ENCODE measurements around the gene EXOC4. TPM values are rescaled to one million over a fixed set of nuclear protein-coding genes. Genes with fewer than 3 reads are reported as not detected.

The EXOC4 gene
- total RNA-seq, 1 experiment from 2014 or later, result 71.0 TPM

GRCh38 chr7:133923974-133924373, 671.1 kb downstream of the EXOC4 start:
- Histone ChIP-seq H3K27me3 (ENCODE audit: control insufficient read depth, insufficient read depth, low read length) (no peaks in the 10 kb centered on the region), H3K36me3 (ENCODE audit: control insufficient read depth, insufficient read depth, low read length) (no peaks in the 10 kb centered on the region), H3K27ac (ENCODE audit: low read length) (no peak overlapping the region), H3K4me3 (ENCODE audit: low read depth in 2 of 2, low read length in 2 of 2) (no peak overlapping the region), H3K9me3 (ENCODE audit: control insufficient read depth, insufficient read depth, low read depth, low read length) (peaks cover 6% of the 10 kb centered on the region; the same call in 1 of the 2 replicates), H3K4me1 (ENCODE audit: control insufficient read depth, insufficient read depth, low read length) (no peaks in the 10 kb centered on the region)
- intact Hi-C loops (cut with micrococcal nuclease; ENCODE audit: unreplicated experiment), result no loop called here
- ATAC-seq (no peak), DNase-seq (ENCODE audit: low read depth, low spot score) (no peak)
- no peak for TF ChIP-seq TCF7L2 (IDR thresholded peaks at IDR 0.05; ENCODE audit: low read depth, low read length)
- POLR2A ChIA-PET, result no interaction called here
- in situ Hi-C loops (cut with HindIII; ENCODE audit: low pct_unique_long_range_greater_than_20kb, low sequenced_read_pairs), result no loop called here
- no TSS peak for BruUV-seq (replicated peaks)
- CTCF ChIA-PET, result no interaction called here

GRCh38 chr7:133931053-133931452, 678.2 kb downstream of the EXOC4 start:
- DNase-seq (ENCODE audit: low read depth, low spot score) (no peak), ATAC-seq (no peak)
- Histone ChIP-seq H3K36me3 (ENCODE audit: control insufficient read depth, insufficient read depth, low read length) (no peaks in the 10 kb centered on the region), H3K27ac (ENCODE audit: low read length) (no peak overlapping the region), H3K27me3 (ENCODE audit: control insufficient read depth, insufficient read depth, low read length) (no peaks in the 10 kb centered on the region), H3K4me3 (ENCODE audit: low read depth in 2 of 2, low read length in 2 of 2) (no peak overlapping the region), H3K4me1 (ENCODE audit: control insufficient read depth, insufficient read depth, low read length) (no peaks in the 10 kb centered on the region), H3K9me3 (ENCODE audit: control insufficient read depth, insufficient read depth, low read depth, low read length) (no peaks in the 10 kb centered on the region)
- TF ChIP-seq TCF7L2 (IDR thresholded peaks at IDR 0.05; ENCODE audit: low read depth, low read length) (no peak), POLR2AphosphoS5 (IDR thresholded peaks at IDR 0.05; ENCODE audit: low read depth, low read length) (no peak), SIN3A (IDR thresholded peaks at IDR 0.05; ENCODE audit: borderline replicate concordance, insufficient read depth, low read depth, low read length) (no peak), REST (IDR thresholded peaks at IDR 0.05; ENCODE audit: insufficient read depth in 1 of 2, low read depth in 2 of 2, low read length in 1 of 2) (no peak), CTCF (IDR thresholded peaks at IDR 0.05) (no peak)
- POLR2A ChIA-PET, result no interaction called here
- CTCF ChIA-PET, result no interaction called here
- in situ Hi-C loops (cut with HindIII; ENCODE audit: low pct_unique_long_range_greater_than_20kb, low sequenced_read_pairs) (no loop called here), intact Hi-C loops (cut with micrococcal nuclease; ENCODE audit: unreplicated experiment) (no loop called here)
- BruUV-seq (replicated peaks), result no TSS peak

GRCh38 chr7:133932591-133932990, 679.7 kb downstream of the EXOC4 start:
- H3K9me3 ChIP-seq (ENCODE audit: control insufficient read depth, insufficient read depth, low read depth, low read length), result no peaks in the 10 kb centered on the region
- no peak for ATAC-seq
- ChIA-PET CTCF (no interaction called here), POLR2A (interaction anchor here (0.6 kb wide), 1 partner anchor 25 kb away, joined by 4 read pairs; no protein-coding TSS in a partner anchor)
- TF ChIP-seq SIN3A (IDR thresholded peaks at IDR 0.05; ENCODE audit: borderline replicate concordance, insufficient read depth, low read depth, low read length) (no peak), CTCF (IDR thresholded peaks at IDR 0.05) (no peak), POLR2AphosphoS5 (IDR thresholded peaks at IDR 0.05; ENCODE audit: low read depth, low read length) (no peak), REST (IDR thresholded peaks at IDR 0.05; ENCODE audit: insufficient read depth in 1 of 2, low read depth in 2 of 2, low read length in 1 of 2) (no peak), TCF7L2 (IDR thresholded peaks at IDR 0.05; ENCODE audit: low read depth, low read length) (no peak)
- BruUV-seq (replicated peaks), result no TSS peak
- in situ Hi-C loops (cut with HindIII; ENCODE audit: low pct_unique_long_range_greater_than_20kb, low sequenced_read_pairs) (no loop called here), intact Hi-C loops (cut with micrococcal nuclease; ENCODE audit: unreplicated experiment) (no loop called here)
- no peaks in the 10 kb centered on the region for H3K4me1 ChIP-seq (ENCODE audit: control insufficient read depth, insufficient read depth, low read length)
- H3K36me3 ChIP-seq (ENCODE audit: control insufficient read depth, insufficient read depth, low read length), result no peaks in the 10 kb centered on the region
- DNase-seq (ENCODE audit: low read depth, low spot score), result no peak
- H3K4me3 ChIP-seq (ENCODE audit: low read depth in 2 of 2, low read length in 2 of 2), result no peak overlapping the region
- no peaks in the 10 kb centered on the region for H3K27me3 ChIP-seq (ENCODE audit: control insufficient read depth, insufficient read depth, low read length)
- no peak overlapping the region for H3K27ac ChIP-seq (ENCODE audit: low read length)

All from Panc1 (cell line).